H9 (cell line): Measurements from ENCODE around the gene PRKAR2B. TPM values are rescaled to one million over a fixed set of nuclear protein-coding genes. Genes with fewer than 3 reads are reported as not detected.
"Not testable (repeated sequence)": the region's sequence is repeated elsewhere in the genome, so short reads cannot be mapped to it uniquely, and the experiment has no call there.

Source experiments
- DNase-seq: peaks from one replicate; pipeline ENCODE4 v3.0.0-alpha.2; 2017
- H2AFZ ChIP-seq: one replicate; pipeline ENCODE4 v1.6.1; 2013; ENCODE audit warnings: mild to moderate bottlenecking, low read length, control low read depth, moderate library complexity
- H2AK5ac ChIP-seq: 2 replicates; pipeline ENCODE4 v1.6.1; 2013; ENCODE audit warnings: low read length, control low read depth, mixed read lengths; ENCODE audit not compliant: insufficient read length
- H2BK120ac ChIP-seq: one replicate; pipeline ENCODE4 v1.6.1; 2013; ENCODE audit warnings: low read depth, mild to moderate bottlenecking, low read length, control low read depth, inconsistent platforms; ENCODE audit not compliant: poor library complexity, severe bottlenecking
- H2BK12ac ChIP-seq: 2 replicates; pipeline ENCODE4 v1.6.1; 2013; ENCODE audit warnings: low read length, control low read depth, mixed read lengths, low read depth; ENCODE audit not compliant: insufficient read length
- H2BK15ac ChIP-seq: 2 replicates; pipeline ENCODE4 v1.6.1; 2013; ENCODE audit warnings: low read depth, low read length, control low read depth
- H2BK20ac ChIP-seq: one replicate; pipeline ENCODE4 v1.6.1; 2013; ENCODE audit warnings: low read depth, mild to moderate bottlenecking, low read length, control low read depth, inconsistent platforms; ENCODE audit not compliant: poor library complexity, severe bottlenecking
- H2BK5ac ChIP-seq: 2 replicates; pipeline ENCODE4 v1.6.1; 2013; ENCODE audit warnings: low read length, control low read depth, mixed read lengths; ENCODE audit not compliant: insufficient read length
- H3K14ac ChIP-seq: 2 replicates; pipeline ENCODE4 v1.6.1; 2013; ENCODE audit warnings: low read length, control low read depth; ENCODE audit not compliant: insufficient read depth
- H3K18ac ChIP-seq: 2 replicates; pipeline ENCODE4 v1.6.1; 2013; ENCODE audit warnings: low read depth, mild to moderate bottlenecking, mixed read lengths, low read length, control low read depth; ENCODE audit not compliant: insufficient read length
- H3K23ac ChIP-seq: 2 replicates; pipeline ENCODE4 v1.6.1; 2013; ENCODE audit warnings: low read length, control low read depth, mixed read lengths, low read depth; ENCODE audit not compliant: insufficient read length
- H3K23me2 ChIP-seq: 2 replicates; pipeline ENCODE4 v1.6.1; 2013; ENCODE audit warnings: low read depth, mild to moderate bottlenecking, mixed read lengths, low read length, control low read depth; ENCODE audit not compliant: insufficient read length, poor library complexity, severe bottlenecking
- H3K27ac ChIP-seq: 2 replicates; pipeline ENCODE4 v1.5.1; 2013; ENCODE audit warnings: low read length, control low read depth, mixed read lengths, low read depth; ENCODE audit not compliant: insufficient read length
- H3K27me3 ChIP-seq: 2 replicates; pipeline ENCODE4 v1.6.1; 2013; ENCODE audit warnings: low read length, control low read depth, inconsistent platforms; ENCODE audit not compliant: insufficient read depth
- H3K4ac ChIP-seq: 2 replicates; pipeline ENCODE4 v1.6.1; 2013; ENCODE audit warnings: low read depth, mild to moderate bottlenecking, control low read depth, inconsistent platforms, low read length, moderate library complexity
- H3K4me1 ChIP-seq: 2 replicates; pipeline ENCODE4 v1.6.1; 2013; ENCODE audit warnings: low read length, control low read depth, inconsistent platforms; ENCODE audit not compliant: insufficient read depth
- H3K4me2 ChIP-seq: 2 replicates; pipeline ENCODE4 v1.6.1; 2013; ENCODE audit warnings: low read length, control low read depth, mixed read lengths; ENCODE audit not compliant: insufficient read length, insufficient read depth
- H3K56ac ChIP-seq: 2 replicates; pipeline ENCODE4 v1.6.1; 2013; ENCODE audit warnings: low read depth, mild to moderate bottlenecking, mixed read lengths, low read length, control low read depth; ENCODE audit not compliant: insufficient read length
- H3K79me1 ChIP-seq: 2 replicates; pipeline ENCODE4 v1.6.1; 2013; ENCODE audit warnings: low read depth, mild to moderate bottlenecking, moderate library complexity, low read length, control low read depth, inconsistent platforms; ENCODE audit not compliant: insufficient read depth, poor library complexity, severe bottlenecking
- H3K79me2 ChIP-seq: 2 replicates; pipeline ENCODE4 v1.6.1; 2013; ENCODE audit warnings: low read length, control low read depth, inconsistent platforms; ENCODE audit not compliant: insufficient read depth
- H3K9ac ChIP-seq: 2 replicates; pipeline ENCODE4 v1.6.1; 2013; ENCODE audit warnings: low read length, control low read depth, mixed read lengths; ENCODE audit not compliant: insufficient read length; ENCODE audit errors: extremely low read depth
- H3K9me3 ChIP-seq: one replicate; pipeline ENCODE4 v1.6.1; 2013; ENCODE audit warnings: low read depth, low read length, inconsistent platforms; ENCODE audit not compliant: control insufficient read depth
- H3T11ph ChIP-seq: one replicate; pipeline ENCODE4 v1.6.1; 2013; ENCODE audit warnings: mild to moderate bottlenecking, low read length, control low read depth, inconsistent platforms
- H4K20me1 ChIP-seq: one replicate; pipeline ENCODE4 v1.6.1; 2013; ENCODE audit not compliant: control insufficient read depth, insufficient read length, insufficient read depth
- H4K5ac ChIP-seq: 2 replicates; pipeline ENCODE4 v1.6.1; 2013; ENCODE audit warnings: low read depth, mild to moderate bottlenecking, mixed read lengths, low read length, control low read depth; ENCODE audit not compliant: insufficient read length
- H4K8ac ChIP-seq: replicated peaks from 2 replicates; pipeline ENCODE4 v1.6.1; 2013; ENCODE audit warnings: low read length, control low read depth, mixed read lengths, low read depth; ENCODE audit not compliant: insufficient read length
- H4K91ac ChIP-seq: 2 replicates; pipeline ENCODE4 v1.6.1; 2013; ENCODE audit warnings: low read depth, mild to moderate bottlenecking, moderate library complexity, mixed read lengths, low read length, control low read depth; ENCODE audit not compliant: insufficient read length
- H3K27ac Mint-ChIP-seq, 3 experiments: 2 replicates in 2 of 3; 3 replicates in 1 of 3; pipeline ENCODE4 v1.8.0; 2020 to 2021; ENCODE audit warnings: mixed read lengths in 3 of 3, mild to moderate bottlenecking in 1 of 3, moderate library complexity in 1 of 3
- H3K27me3 Mint-ChIP-seq: 2 replicates; pipeline ENCODE4 v1.8.0; 2021; ENCODE audit warnings: low read depth, mild to moderate bottlenecking, moderate library complexity, mixed read lengths
- H3K36me3 Mint-ChIP-seq, 3 experiments: 2 replicates in 2 of 3; 3 replicates in 1 of 3; pipeline ENCODE4 v1.8.0; 2020 to 2021; ENCODE audit warnings: low read depth in 3 of 3, mixed read lengths in 3 of 3; ENCODE audit not compliant: insufficient read depth in 1 of 3
- H3K4me1 Mint-ChIP-seq, 2 experiments: 2 replicates each; pipeline ENCODE4 v1.8.0; 2020; ENCODE audit warnings: mixed read lengths in 2 of 2
- H3K4me3 Mint-ChIP-seq, 2 experiments: 2 replicates in 1 of 2; 3 replicates in 1 of 2; pipeline ENCODE4 v1.8.0; 2020 to 2021; ENCODE audit warnings: mild to moderate bottlenecking in 2 of 2, mixed read lengths in 2 of 2, moderate library complexity in 1 of 2
- H3K9me3 Mint-ChIP-seq, 2 experiments: 2 replicates in 1 of 2; 3 replicates in 1 of 2; pipeline ENCODE4 v1.8.0; 2020; ENCODE audit warnings: mild to moderate bottlenecking in 2 of 2, mixed read lengths in 2 of 2, moderate library complexity in 1 of 2
- WGBS: extraction: QIAGEN DNeasy Blood & Tissue Kit; methylation state at CpG from one replicate; pipeline ENCODE4 v1.1.7; 2013; ENCODE audit warnings: missing lambda C conversion rate, low lambda C conversion rate, mixed read lengths; ENCODE audit not compliant: insufficient read length; ENCODE audit errors: extremely low coverage; 5-methylcytosine and 5-hydroxymethylcytosine counted together
- total RNA-seq: library from RNA; stranded (reverse); gene quantifications from 2 replicates; pipeline ENCODE4 v1.2.1, GENCODE V29; 2021

Gene PRKAR2B
- total RNA-seq, 1 experiment from 2014 or later: 16.6 TPM

- H3K9me3 Mint-ChIP-seq: peaks cover 36 to 41% of the 10 kb centered on the region in 2 experiments
- not testable (repeated sequence) for H3K14ac ChIP-seq, H2AK5ac ChIP-seq, H4K8ac ChIP-seq, H3K79me2 ChIP-seq, DNase-seq, H3K4me1 ChIP-seq, H3K4me3 Mint-ChIP-seq, H2BK15ac ChIP-seq, H3K4me2 ChIP-seq, H3K4me1 Mint-ChIP-seq, H3K9me3 ChIP-seq, H4K91ac ChIP-seq, H3K79me1 ChIP-seq, H4K20me1 ChIP-seq, H2BK12ac ChIP-seq, H3K27me3 Mint-ChIP-seq, H3K27ac ChIP-seq, H2BK120ac ChIP-seq, H4K5ac ChIP-seq, H2BK20ac ChIP-seq, H3K23me2 ChIP-seq, H3K23ac ChIP-seq, H3K4ac ChIP-seq, H3K27me3 ChIP-seq, H2BK5ac ChIP-seq, H3T11ph ChIP-seq, H3K18ac ChIP-seq, H2AFZ ChIP-seq, H3K9ac ChIP-seq, H3K27ac Mint-ChIP-seq, H3K56ac ChIP-seq
- whole genome bisulfite sequencing: no CpG with 5 or more reads among the region's 12 CpGs
- peaks cover 18 to 33% (median 28%) of the 10 kb centered on the region in 3 experiments for H3K36me3 Mint-ChIP-seq
Measured at GRCh38 chr7:107099154-107099553, 54.6 kb downstream of the PRKAR2B start.
